IMR-90 (cell line): ENCODE measurements around the gene PPP5C. TPM values are rescaled to one million over a fixed set of nuclear protein-coding genes. Genes with fewer than 3 reads are reported as not detected.

Experiments
- ATAC-seq: fragments of 200-7000 bp; cut with Tn5 transposase; 2 replicates; pipeline ENCODE4 v1.9.1; 2020; ENCODE audit warnings: low read depth, mild to moderate bottlenecking, moderate library complexity
- BruUV-seq: library from RNA; stranded (reverse); fragments of 400-500 nt; replicated peaks from 2 replicates; lab custom pipeline; 2021; lab: Mats Ljungman, UMichigan
- CTCF ChIA-PET: fragments of 300-600 bp; formaldehyde crosslinking; extraction: SDS; loops from one replicate; lab custom pipeline; 2021; ENCODE audit warnings: antibody characterized with exemption; lab: Yijun Ruan, JAX
- POLR2A ChIA-PET: fragments of 300-600 bp; sonication (Branson Sonifier 250); formaldehyde crosslinking; loops from one replicate; lab custom pipeline; 2022; ENCODE audit warnings: antibody characterized with exemption; ENCODE audit not compliant: unreplicated experiment; lab: Charles Lee
- DNase-seq: peaks from one replicate; pipeline ENCODE4 v3.0.0; 2013
- H2AFZ ChIP-seq: replicated peaks from 2 replicates; pipeline ENCODE3; 2013; ENCODE audit warnings: low read length, mild to moderate bottlenecking; ENCODE audit not compliant: poor library complexity
- H2AK5ac ChIP-seq: 2 replicates; pipeline ENCODE4 v1.6.1; 2013; ENCODE audit warnings: low read depth, low read length, inconsistent platforms
- H2AK9ac ChIP-seq: replicated peaks from 2 replicates; pipeline ENCODE3; 2013; ENCODE audit warnings: mild to moderate bottlenecking, low read depth, low read length, moderate library complexity; ENCODE audit not compliant: poor library complexity
- H2BK120ac ChIP-seq: 2 replicates; pipeline ENCODE4 v1.6.1; 2013; ENCODE audit warnings: low read depth, low read length, inconsistent platforms
- H2BK15ac ChIP-seq: 3 replicates; pipeline ENCODE4 v1.6.1; 2013; ENCODE audit warnings: low read depth, low read length, inconsistent platforms
- H2BK20ac ChIP-seq: 2 replicates; pipeline ENCODE4 v1.6.1; 2013; ENCODE audit warnings: low read depth, mild to moderate bottlenecking, inconsistent platforms, low read length, moderate library complexity
- H2BK5ac ChIP-seq: 2 replicates; pipeline ENCODE4 v1.6.1; 2013; ENCODE audit warnings: mild to moderate bottlenecking, low read depth, low read length, inconsistent platforms; ENCODE audit not compliant: poor library complexity, severe bottlenecking
- H3K14ac ChIP-seq: replicated peaks from 2 replicates; pipeline ENCODE4 v1.6.1; 2013; ENCODE audit warnings: low read depth, low read length, inconsistent platforms
- H3K18ac ChIP-seq: 2 replicates; pipeline ENCODE4 v1.6.1; 2013; ENCODE audit warnings: low read depth, low read length, control low read depth
- H3K23ac ChIP-seq: 2 replicates; pipeline ENCODE4 v1.6.1; 2013; ENCODE audit warnings: low read depth, low read length, inconsistent platforms
- H3K27ac ChIP-seq: 2 replicates; pipeline ENCODE4 v1.5.1; 2013; ENCODE audit warnings: mild to moderate bottlenecking, control low read depth, low read length; ENCODE audit not compliant: insufficient read depth
- H3K27me3 ChIP-seq: 2 replicates; pipeline ENCODE4 v1.6.1; 2013; ENCODE audit warnings: low read length; ENCODE audit not compliant: control insufficient read depth, insufficient read depth
- H3K36me3 ChIP-seq: 2 replicates; pipeline ENCODE4 v1.6.1; 2013; ENCODE audit warnings: low read length, mixed read lengths; ENCODE audit not compliant: control insufficient read depth, insufficient read depth
- H3K4ac ChIP-seq: 2 replicates; pipeline ENCODE4 v1.6.1; 2013; ENCODE audit warnings: low read depth, low read length, inconsistent platforms
- H3K4me1 ChIP-seq: 2 replicates; pipeline ENCODE4 v1.6.1; 2013; ENCODE audit warnings: low read length, mixed read lengths; ENCODE audit not compliant: control insufficient read depth, insufficient read depth
- H3K4me2 ChIP-seq: 2 replicates; pipeline ENCODE4 v1.6.1; 2013; ENCODE audit warnings: low read depth, mild to moderate bottlenecking, control low read depth, low read length, moderate library complexity
- H3K4me3 ChIP-seq: 2 replicates; pipeline ENCODE4 v1.5.1; 2013; ENCODE audit warnings: low read depth, mild to moderate bottlenecking, control low read depth, low read length, moderate library complexity; ENCODE audit not compliant: insufficient read depth
- H3K56ac ChIP-seq: 2 replicates; pipeline ENCODE4 v1.6.1; 2013; ENCODE audit warnings: low read length, inconsistent platforms; ENCODE audit not compliant: insufficient read depth; ENCODE audit errors: extremely low read depth
- H3K79me1 ChIP-seq, 2 experiments: 2 replicates each; pipeline ENCODE4 v1.6.1; 2013; ENCODE audit warnings: low read length in 2 of 2, inconsistent platforms in 1 of 2, low read depth in 1 of 2
- H3K9ac ChIP-seq: 2 replicates; pipeline ENCODE4 v1.6.1; 2013; ENCODE audit warnings: low read depth, low read length, control low read depth
- H3K9me1 ChIP-seq: 2 replicates; pipeline ENCODE4 v1.6.1; 2013; ENCODE audit warnings: low read length, inconsistent platforms; ENCODE audit not compliant: insufficient read depth
- H3K9me3 ChIP-seq: 2 replicates; pipeline ENCODE4 v1.6.1; 2013; ENCODE audit warnings: low read length; ENCODE audit not compliant: control insufficient read depth, insufficient read depth
- H4K20me1 ChIP-seq: 2 replicates; pipeline ENCODE4 v1.6.1; 2013; ENCODE audit warnings: low read length, inconsistent platforms; ENCODE audit not compliant: insufficient read depth
- H4K5ac ChIP-seq: 2 replicates; pipeline ENCODE4 v1.6.1; 2013; ENCODE audit warnings: mild to moderate bottlenecking, low read depth, low read length, control low read depth
- H4K8ac ChIP-seq, 2 experiments: 2 replicates each; pipeline ENCODE4 v1.6.1; 2013; ENCODE audit warnings: low read depth in 2 of 2, low read length in 2 of 2, control low read depth in 1 of 2, inconsistent platforms in 1 of 2
- H4K91ac ChIP-seq: 2 replicates; pipeline ENCODE4 v1.6.1; 2013; ENCODE audit warnings: low read depth, low read length, inconsistent platforms; ENCODE audit not compliant: insufficient read depth
- BHLHE40 ChIP-seq: fragments of 150-350 bp; IDR thresholded peaks from 2 replicates; pipeline ENCODE4 v1.6.1; 2016; ENCODE audit warnings: mild to moderate bottlenecking, low read depth, low read length
- CHD1 ChIP-seq: IDR thresholded peaks from 2 replicates; pipeline ENCODE4 v1.6.1; 2012; ENCODE audit warnings: low read depth, low read length, improper control_type of control experiment
- FOS ChIP-seq: fragments of 150-350 bp; IDR thresholded peaks from 2 replicates; pipeline ENCODE4 v1.6.1; 2016; ENCODE audit warnings: low read depth, low read length
- MAFK ChIP-seq: IDR thresholded peaks from 2 replicates; pipeline ENCODE4 v1.6.1; 2012; ENCODE audit warnings: low read depth, low read length, improper control_type of control experiment
- MAZ ChIP-seq: IDR thresholded peaks from 2 replicates; pipeline ENCODE4 v1.6.1; 2012; ENCODE audit warnings: low read depth, mild to moderate bottlenecking, low read length, improper control_type of control experiment, moderate library complexity, borderline replicate concordance
- MXI1 ChIP-seq: IDR thresholded peaks from 2 replicates; pipeline ENCODE4 v1.6.1; 2012; ENCODE audit warnings: low read depth, mild to moderate bottlenecking, low read length, moderate library complexity, borderline replicate concordance
- NFE2L2 ChIP-seq: fragments of 150-350 bp; IDR thresholded peaks from 2 replicates; pipeline ENCODE4 v1.6.1; 2016; ENCODE audit warnings: low read depth, mild to moderate bottlenecking, low read length
- POLR2A ChIP-seq: IDR thresholded peaks from 2 replicates; pipeline ENCODE4 v1.6.1; 2012; ENCODE audit warnings: mild to moderate bottlenecking, low read depth, low read length
- RAD21 ChIP-seq: IDR thresholded peaks from 2 replicates; pipeline ENCODE4 v1.6.1; 2012; ENCODE audit warnings: low read length, improper control_type of control experiment
- RCOR1 ChIP-seq: IDR thresholded peaks from 2 replicates; pipeline ENCODE4 v1.6.1; 2012; ENCODE audit warnings: mild to moderate bottlenecking, low read length, improper control_type of control experiment; ENCODE audit not compliant: insufficient replicate concordance
- RFX5 ChIP-seq: IDR thresholded peaks from 2 replicates; pipeline ENCODE4 v1.8.0; 2012; ENCODE audit warnings: low read depth, mild to moderate bottlenecking, low read length, moderate library complexity
- SMC3 ChIP-seq: fragments of 150-350 bp; IDR thresholded peaks from 2 replicates; pipeline ENCODE4 v1.6.1; 2016; ENCODE audit warnings: low read depth, mild to moderate bottlenecking, antibody characterized with exemption, low read length, moderate library complexity
- WGBS, 2 experiments: methylation state at CpG; one replicate each; pipeline versions ENCODE4 v1.1.5 to v1.1.7; 2013; ENCODE audit warnings: missing lambda C conversion rate in 2 of 2; ENCODE audit not compliant: insufficient read length in 1 of 2; ENCODE audit errors: extremely low coverage in 2 of 2; 5-methylcytosine and 5-hydroxymethylcytosine counted together
- dilution Hi-C: fragments of 300-500 bp; cut with HindIII; formaldehyde crosslinking; loops from one replicate; pipeline ENCODE4 v1.14.3; 2018; ENCODE audit warnings: low sequenced_read_pairs; ENCODE audit not compliant: unreplicated experiment
- in situ Hi-C: fragments of 300-500 bp; cut with MboI; formaldehyde crosslinking; loops from 3 replicates; pipeline ENCODE4 v1.14.3; 2019; ENCODE audit warnings: low sequenced_read_pairs, inconsistent platforms, mixed read lengths
- intact Hi-C: fragments of 100-400 bp; cut with micrococcal nuclease; formaldehyde crosslinking; loops from 2 replicates; pipeline ENCODE4 v1.10.0; 2022
- polyA plus RNA-seq, 3 experiments: library from polyadenylated mRNA; depleted of rRNA; stranded (reverse); fragments of >200 nt; gene quantifications; 2 replicates each; pipeline ENCODE4 v1.2.3, GENCODE V29; 2012; ENCODE audit warnings: low replicate concordance in 1 of 3
- total RNA-seq: library from RNA; depleted of rRNA; stranded (reverse); fragments of >200 nt; gene quantifications from 2 replicates; pipeline ENCODE4 v1.2.3, GENCODE V29; 2012
- TF ChIP-seq, protein P1 (sequence below): fragments of 150-350 bp; IDR thresholded peaks from 2 replicates; pipeline ENCODE4 v1.6.1; 2017; ENCODE audit warnings: mild to moderate bottlenecking, antibody characterized with exemption, low read length, low read depth
- TF ChIP-seq, protein P2 (sequence below): conservative IDR thresholded peaks from 2 replicates; pipeline ENCODE4 v1.5.1; 2012; ENCODE audit warnings: mild to moderate bottlenecking, low read depth, low read length, improper control_type of control experiment
- TF ChIP-seq, protein P3 (sequence below): fragments of 150-350 bp; IDR thresholded peaks from 2 replicates; pipeline ENCODE4 v1.6.1; 2016; ENCODE audit warnings: low read depth, mild to moderate bottlenecking, low read length, moderate library complexity, borderline replicate concordance

PPP5C gene
- total and polyA plus RNA-seq, 2 of the 4 experiments (the other 2 are of a cell fraction) = 80.5 to 128 TPM

DNA sequence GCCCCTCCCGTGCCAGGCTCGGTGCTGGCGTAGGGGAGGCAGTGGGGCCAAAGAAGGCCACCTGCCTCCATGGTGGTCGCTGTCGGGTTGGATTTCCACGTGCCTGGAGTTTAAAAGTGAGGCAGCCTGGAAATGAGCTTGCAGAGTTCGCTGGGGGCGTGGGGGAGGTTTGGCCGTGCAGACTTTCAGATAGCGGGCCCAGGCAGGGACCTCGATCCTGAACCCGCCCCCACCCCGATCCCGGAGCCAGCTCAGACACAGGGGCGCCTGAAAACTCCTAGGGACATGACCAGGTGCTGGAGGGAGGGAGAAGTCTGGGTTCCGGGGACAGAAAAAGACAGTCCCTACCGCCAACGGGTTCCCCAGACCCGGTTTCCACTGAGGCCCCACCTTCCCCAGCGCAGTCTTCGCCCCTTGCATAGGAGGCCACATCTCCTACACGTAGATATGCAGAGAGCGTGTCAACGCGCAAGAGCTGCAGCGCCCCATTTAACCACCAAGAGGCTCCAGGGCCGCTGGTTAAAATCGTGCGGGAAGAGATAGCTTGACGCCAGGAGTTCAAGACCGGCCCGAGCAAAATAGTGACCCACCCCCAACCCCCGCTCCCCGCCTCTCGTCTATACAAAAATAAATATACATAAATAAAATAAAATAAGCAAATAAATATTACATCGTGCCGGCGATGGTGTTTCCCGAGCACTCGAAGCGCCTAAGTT is 58.0 kb downstream of the PPP5C start:
- H2BK15ac ChIP-seq = no peak overlapping the region
- H3K14ac ChIP-seq = no peak overlapping the region
- no peak overlapping the region; the same call in 1 of the 2 replicates for H4K5ac ChIP-seq
- H3K56ac ChIP-seq = no peak overlapping the region
- H3K9ac ChIP-seq = no peak overlapping the region
- peak overlapping the region; percentile 69; the same call in 1 of the 2 replicates for H3K4ac ChIP-seq
- no peak overlapping the region for H3K4me3 ChIP-seq
- H3K18ac ChIP-seq = no peak overlapping the region
- CTCF ChIA-PET = no interaction called here
- H2BK5ac ChIP-seq = no peak overlapping the region
- peaks cover 4% of the 10 kb centered on the region; the same call in 1 of the 2 replicates for H3K27me3 ChIP-seq
- peaks cover 0 to 4% of the 10 kb centered on the region in 2 experiments; a peak in 1 of 4 replicates for H3K79me1 ChIP-seq
- H2AFZ ChIP-seq = peak overlapping the region; percentile 87
- H3K23ac ChIP-seq = no peak overlapping the region
- no peak overlapping the region for H2BK120ac ChIP-seq
- dilution Hi-C loops (no loop called here), intact Hi-C loops (no loop called here), in situ Hi-C loops (loop anchor here (5.0 kb wide), 1 partner anchor 82 kb away; no protein-coding TSS in a partner anchor)
- H3K9me1 ChIP-seq = peaks cover 3% of the 10 kb centered on the region; the same call in 1 of the 2 replicates
- BruUV-seq = no TSS peak
- H2AK9ac ChIP-seq = peak overlapping the region; percentile 63
- 0 out of 2 replicates have a peak, but pooled peaks cover 2% of the 10 kb centered on the region for H3K36me3 ChIP-seq
- H3K9me3 ChIP-seq = no peaks in the 10 kb centered on the region
- POLR2A ChIA-PET = no interaction called here
- no peak for DNase-seq
- 67% methylated on average over 13 of the region's 41 CpGs; no CpG with 5 or more reads in 1 of the 2 experiments for WGBS, 2 experiments
- peak overlapping the region; percentile 75 to 84; a peak in 2 of 4 replicates for H4K8ac ChIP-seq
- no peak overlapping the region for H4K91ac ChIP-seq
- H3K27ac ChIP-seq = no peak overlapping the region
- H3K4me2 ChIP-seq = no peak overlapping the region
- ATAC-seq = no peak
- no peak overlapping the region for H2BK20ac ChIP-seq
- no peak overlapping the region for H2AK5ac ChIP-seq
- peaks cover 14% of the 10 kb centered on the region for H3K4me1 ChIP-seq
- H4K20me1 ChIP-seq = no peaks in the 10 kb centered on the region; the same call in 1 of the 2 replicates
- no peak for TF ChIP-seq RAD21
- no peak for TF ChIP-seq CHD1
- TF ChIP-seq RFX5 = no peak
- TF ChIP-seq, protein P1, sequence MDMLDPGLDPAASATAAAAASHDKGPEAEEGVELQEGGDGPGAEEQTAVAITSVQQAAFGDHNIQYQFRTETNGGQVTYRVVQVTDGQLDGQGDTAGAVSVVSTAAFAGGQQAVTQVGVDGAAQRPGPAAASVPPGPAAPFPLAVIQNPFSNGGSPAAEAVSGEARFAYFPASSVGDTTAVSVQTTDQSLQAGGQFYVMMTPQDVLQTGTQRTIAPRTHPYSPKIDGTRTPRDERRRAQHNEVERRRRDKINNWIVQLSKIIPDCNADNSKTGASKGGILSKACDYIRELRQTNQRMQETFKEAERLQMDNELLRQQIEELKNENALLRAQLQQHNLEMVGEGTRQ = no peak
- TF ChIP-seq MAFK = no peak
- TF ChIP-seq NFE2L2 = no peak
- TF ChIP-seq RCOR1 = no peak
- no peak for TF ChIP-seq SMC3
- TF ChIP-seq, protein P2, sequence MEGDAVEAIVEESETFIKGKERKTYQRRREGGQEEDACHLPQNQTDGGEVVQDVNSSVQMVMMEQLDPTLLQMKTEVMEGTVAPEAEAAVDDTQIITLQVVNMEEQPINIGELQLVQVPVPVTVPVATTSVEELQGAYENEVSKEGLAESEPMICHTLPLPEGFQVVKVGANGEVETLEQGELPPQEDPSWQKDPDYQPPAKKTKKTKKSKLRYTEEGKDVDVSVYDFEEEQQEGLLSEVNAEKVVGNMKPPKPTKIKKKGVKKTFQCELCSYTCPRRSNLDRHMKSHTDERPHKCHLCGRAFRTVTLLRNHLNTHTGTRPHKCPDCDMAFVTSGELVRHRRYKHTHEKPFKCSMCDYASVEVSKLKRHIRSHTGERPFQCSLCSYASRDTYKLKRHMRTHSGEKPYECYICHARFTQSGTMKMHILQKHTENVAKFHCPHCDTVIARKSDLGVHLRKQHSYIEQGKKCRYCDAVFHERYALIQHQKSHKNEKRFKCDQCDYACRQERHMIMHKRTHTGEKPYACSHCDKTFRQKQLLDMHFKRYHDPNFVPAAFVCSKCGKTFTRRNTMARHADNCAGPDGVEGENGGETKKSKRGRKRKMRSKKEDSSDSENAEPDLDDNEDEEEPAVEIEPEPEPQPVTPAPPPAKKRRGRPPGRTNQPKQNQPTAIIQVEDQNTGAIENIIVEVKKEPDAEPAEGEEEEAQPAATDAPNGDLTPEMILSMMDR = no peak
- TF ChIP-seq BHLHE40 = no peak
- no peak for TF ChIP-seq POLR2A
- TF ChIP-seq MXI1 = no peak
- no peak for TF ChIP-seq FOS
- TF ChIP-seq MAZ = no peak
- TF ChIP-seq, protein P3, sequence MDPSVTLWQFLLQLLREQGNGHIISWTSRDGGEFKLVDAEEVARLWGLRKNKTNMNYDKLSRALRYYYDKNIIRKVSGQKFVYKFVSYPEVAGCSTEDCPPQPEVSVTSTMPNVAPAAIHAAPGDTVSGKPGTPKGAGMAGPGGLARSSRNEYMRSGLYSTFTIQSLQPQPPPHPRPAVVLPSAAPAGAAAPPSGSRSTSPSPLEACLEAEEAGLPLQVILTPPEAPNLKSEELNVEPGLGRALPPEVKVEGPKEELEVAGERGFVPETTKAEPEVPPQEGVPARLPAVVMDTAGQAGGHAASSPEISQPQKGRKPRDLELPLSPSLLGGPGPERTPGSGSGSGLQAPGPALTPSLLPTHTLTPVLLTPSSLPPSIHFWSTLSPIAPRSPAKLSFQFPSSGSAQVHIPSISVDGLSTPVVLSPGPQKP = no peak
